Measurements from ENCODE around the gene SFN.
"Not testable (repeated sequence)": the region's sequence is repeated elsewhere in the genome, so short reads cannot be mapped to it uniquely, and the experiment has no call there.

Gene SFN

DNA sequence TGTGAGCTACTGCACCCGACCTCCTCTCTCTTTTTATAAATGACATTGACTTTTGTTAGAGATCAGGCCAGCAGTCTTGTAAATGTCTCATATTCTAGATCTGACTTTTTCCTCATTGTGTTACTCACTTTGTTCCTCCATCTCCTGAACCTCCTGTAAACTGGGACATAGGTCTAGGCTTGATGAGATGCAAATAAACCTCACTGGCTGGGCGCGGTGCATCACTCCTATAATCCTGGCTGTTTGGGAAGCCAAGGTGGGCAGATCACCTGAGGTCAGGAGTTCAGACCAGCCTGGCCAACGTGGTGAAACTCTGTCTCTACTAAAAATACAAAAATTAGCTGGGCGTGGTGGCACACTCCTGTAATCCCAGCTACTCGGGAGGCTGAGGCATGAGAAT, 15.1 kb upstream of the SFN start:
- H3K36me3 ChIP-seq (ENCODE audit: insufficient read depth, low read length) = peaks cover 46% of the 10 kb centered on the region
- H3K4me1 ChIP-seq (ENCODE audit: control insufficient read depth, insufficient read depth, low read length) = peaks cover 22% of the 10 kb centered on the region
- not testable (repeated sequence) for H3K9ac ChIP-seq (ENCODE audit: low read depth, low read length); H3K4me3 ChIP-seq (ENCODE audit: low read length); H3K4me2 ChIP-seq (ENCODE audit: low read length); H3K27me3 ChIP-seq (ENCODE audit: control insufficient read depth, insufficient read depth, low read length); H3K9me3 ChIP-seq (replicated peaks; ENCODE audit: low read length)

DNA sequence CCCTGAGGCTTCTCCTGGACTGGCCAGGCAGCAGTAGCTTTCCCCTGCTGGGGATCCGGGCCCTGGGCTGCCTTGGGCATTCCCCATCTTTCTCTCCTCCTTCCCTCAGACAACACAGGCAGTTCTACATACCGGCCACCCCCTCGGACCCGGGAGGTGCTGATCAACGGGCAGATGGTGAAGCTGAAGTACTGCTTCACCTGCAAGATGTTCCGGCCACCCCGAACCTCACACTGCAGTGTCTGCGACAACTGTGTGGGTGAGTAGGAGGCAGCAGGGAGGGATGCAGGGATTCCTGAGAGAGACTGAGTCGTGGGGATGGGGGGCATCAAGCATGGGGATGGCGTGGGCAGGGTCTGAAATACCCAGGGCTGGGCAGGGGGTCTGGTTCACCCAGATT, 14.4 kb upstream of the SFN start:
- H3K4me1 ChIP-seq (ENCODE audit: control insufficient read depth, insufficient read depth, low read length) = peaks cover 27% of the 10 kb centered on the region
- no peak overlapping the region for H3K4me3 ChIP-seq (ENCODE audit: low read length)
- H3K36me3 ChIP-seq (ENCODE audit: insufficient read depth, low read length) = peaks cover 49% of the 10 kb centered on the region
- no peaks in the 10 kb centered on the region for H3K9me3 ChIP-seq (replicated peaks; ENCODE audit: low read length)
- H3K9ac ChIP-seq (ENCODE audit: low read depth, low read length) = peak overlapping the region; percentile 69
- H3K27me3 ChIP-seq (ENCODE audit: control insufficient read depth, insufficient read depth, low read length) = no peaks in the 10 kb centered on the region
- peak overlapping the region; percentile 42 for H3K4me2 ChIP-seq (ENCODE audit: low read length)

DNA sequence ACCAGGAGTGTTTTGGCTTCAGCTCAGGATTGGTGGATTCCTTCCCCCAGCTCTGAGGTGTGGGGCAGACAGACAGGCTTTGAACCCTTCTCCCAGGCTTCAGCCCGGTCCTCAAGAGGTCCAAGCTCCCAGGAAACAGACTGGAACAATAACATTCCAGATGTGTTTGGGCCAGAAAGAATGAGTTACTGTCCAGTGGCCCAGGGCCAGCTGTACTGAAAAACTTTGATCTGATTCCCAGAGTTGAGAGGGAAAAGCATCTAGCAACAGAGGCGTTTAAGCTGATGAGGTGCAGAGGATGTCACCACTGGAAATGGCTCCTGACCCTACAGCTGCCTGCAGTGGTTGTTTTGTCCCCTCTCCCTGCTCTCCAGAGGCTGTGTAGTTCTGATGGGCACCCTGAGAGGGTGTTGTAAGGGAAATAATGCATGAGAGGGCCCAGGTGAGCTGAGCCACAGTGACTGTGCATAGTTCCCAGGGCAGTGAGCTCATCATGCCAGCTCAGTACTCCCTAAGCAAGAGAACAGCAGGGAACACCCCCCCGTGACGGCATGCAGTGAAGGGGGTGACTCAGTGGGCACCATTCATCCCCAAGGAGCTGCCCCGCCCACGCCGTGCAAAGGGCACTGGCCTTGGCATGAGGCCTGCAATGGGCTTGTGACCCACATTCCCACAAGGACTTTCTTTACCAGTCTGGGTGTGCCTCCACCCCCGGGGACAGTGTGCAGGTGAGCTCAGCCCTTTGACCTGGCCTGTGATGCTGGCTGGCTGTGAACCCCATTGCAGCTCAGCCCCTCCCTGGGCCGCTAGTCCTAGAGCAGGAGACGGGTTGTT, 13.8 kb upstream of the SFN start:
- Histone ChIP-seq H3K27me3 (ENCODE audit: control insufficient read depth, insufficient read depth, low read length) (no peaks in the 10 kb centered on the region), H3K36me3 (ENCODE audit: insufficient read depth, low read length) (peaks cover 56% of the 10 kb centered on the region), H3K9me3 (replicated peaks; ENCODE audit: low read length) (no peaks in the 10 kb centered on the region), H3K4me3 (ENCODE audit: low read length) (no peak overlapping the region), H3K9ac (ENCODE audit: low read depth, low read length) (peak overlapping the region; percentile 69), H3K4me1 (ENCODE audit: control insufficient read depth, insufficient read depth, low read length) (peaks cover 27% of the 10 kb centered on the region), H3K4me2 (ENCODE audit: low read length) (peak overlapping the region; percentile 42)

DNA sequence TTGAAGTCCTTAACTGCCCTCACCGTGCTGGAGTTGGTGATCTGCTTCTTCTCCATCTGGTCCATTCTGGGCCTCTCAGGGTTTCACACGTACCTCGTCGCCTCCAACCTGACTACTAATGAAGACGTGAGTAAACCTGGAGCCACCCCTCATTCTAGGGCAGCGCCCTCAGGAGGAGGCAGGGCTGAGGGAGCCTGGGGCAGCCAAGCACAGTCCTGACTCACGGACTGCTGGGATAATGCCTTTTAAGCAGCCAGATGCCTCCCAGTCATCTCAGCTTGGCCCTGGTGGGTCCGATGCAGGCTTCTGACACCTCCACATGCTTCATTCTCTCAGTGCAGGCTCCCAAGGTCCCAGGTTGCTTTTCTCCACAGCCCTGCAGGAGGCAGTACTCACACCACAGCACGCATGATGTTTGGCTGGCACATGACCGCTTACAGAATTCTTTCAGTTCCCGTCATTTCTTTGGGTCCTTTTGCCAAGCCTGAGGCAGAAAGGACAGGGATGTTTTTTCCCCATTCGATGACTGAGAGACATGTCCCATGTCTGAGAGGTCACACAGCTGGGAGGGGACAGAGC, 11.8 kb upstream of the SFN start:
- H3K36me3 ChIP-seq (ENCODE audit: insufficient read depth, low read length) = peaks cover 69% of the 10 kb centered on the region
- H3K4me3 ChIP-seq (ENCODE audit: low read length) = no peak overlapping the region
- H3K4me2 ChIP-seq (ENCODE audit: low read length) = no peak overlapping the region
- H3K9me3 ChIP-seq (replicated peaks; ENCODE audit: low read length) = no peaks in the 10 kb centered on the region
- H3K27me3 ChIP-seq (ENCODE audit: control insufficient read depth, insufficient read depth, low read length) = no peaks in the 10 kb centered on the region
- peaks cover 27% of the 10 kb centered on the region for H3K4me1 ChIP-seq (ENCODE audit: control insufficient read depth, insufficient read depth, low read length)
- no peak overlapping the region for H3K9ac ChIP-seq (ENCODE audit: low read depth, low read length)

DNA sequence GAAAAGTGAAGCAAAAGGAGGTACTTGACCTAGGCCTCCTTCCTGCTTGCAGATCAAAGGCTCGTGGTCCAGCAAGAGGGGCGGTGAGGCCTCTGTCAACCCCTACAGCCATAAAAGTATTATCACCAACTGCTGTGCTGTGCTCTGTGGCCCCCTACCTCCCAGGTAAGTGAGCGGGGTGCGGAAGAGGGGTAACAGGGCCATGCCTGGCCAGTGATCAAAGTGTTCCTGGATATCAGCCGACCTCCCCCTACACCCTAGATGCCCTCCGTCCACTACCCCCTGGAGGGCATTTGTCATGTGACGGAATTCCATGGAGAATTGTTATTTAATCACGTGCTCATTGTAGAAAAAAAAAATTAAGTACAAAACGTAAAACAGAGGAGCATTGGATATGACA, 10.2 kb upstream of the SFN start:
- no peaks in the 10 kb centered on the region for H3K9me3 ChIP-seq (replicated peaks; ENCODE audit: low read length)
- no peak overlapping the region for H3K9ac ChIP-seq (ENCODE audit: low read depth, low read length)
- H3K36me3 ChIP-seq (ENCODE audit: insufficient read depth, low read length) = peaks cover 64% of the 10 kb centered on the region
- H3K4me2 ChIP-seq (ENCODE audit: low read length) = no peak overlapping the region
- H3K4me3 ChIP-seq (ENCODE audit: low read length) = no peak overlapping the region
- H3K27me3 ChIP-seq (ENCODE audit: control insufficient read depth, insufficient read depth, low read length) = no peaks in the 10 kb centered on the region
- H3K4me1 ChIP-seq (ENCODE audit: control insufficient read depth, insufficient read depth, low read length) = peaks cover 27% of the 10 kb centered on the region

DNA sequence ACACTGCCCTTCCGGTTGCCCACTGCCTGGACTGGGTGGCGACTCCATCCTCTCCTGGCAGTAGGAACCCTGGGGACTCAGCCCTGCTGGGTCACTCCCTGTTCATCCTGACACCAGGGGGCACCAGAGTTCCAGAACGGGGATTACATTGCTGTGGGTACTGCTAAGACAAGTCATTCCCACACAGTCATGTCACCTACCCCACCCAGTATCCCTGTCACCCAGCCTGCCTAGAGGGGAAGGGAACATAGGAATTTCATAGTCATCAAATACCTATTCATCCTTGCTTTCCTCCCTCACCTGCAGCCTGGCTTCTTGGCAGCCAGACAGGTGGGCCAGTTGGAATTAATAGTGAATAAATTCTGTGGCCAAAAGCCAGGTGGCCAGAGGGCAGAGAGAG, 9.8 kb upstream of the SFN start:
- peaks cover 63% of the 10 kb centered on the region for H3K36me3 ChIP-seq (ENCODE audit: insufficient read depth, low read length)
- peaks cover 25% of the 10 kb centered on the region for H3K4me1 ChIP-seq (ENCODE audit: control insufficient read depth, insufficient read depth, low read length)
- no peaks in the 10 kb centered on the region for H3K27me3 ChIP-seq (ENCODE audit: control insufficient read depth, insufficient read depth, low read length)
- H3K4me2 ChIP-seq (ENCODE audit: low read length) = no peak overlapping the region
- H3K4me3 ChIP-seq (ENCODE audit: low read length) = no peak overlapping the region
- no peak overlapping the region for H3K9ac ChIP-seq (ENCODE audit: low read depth, low read length)
- no peaks in the 10 kb centered on the region for H3K9me3 ChIP-seq (replicated peaks; ENCODE audit: low read length)

DNA sequence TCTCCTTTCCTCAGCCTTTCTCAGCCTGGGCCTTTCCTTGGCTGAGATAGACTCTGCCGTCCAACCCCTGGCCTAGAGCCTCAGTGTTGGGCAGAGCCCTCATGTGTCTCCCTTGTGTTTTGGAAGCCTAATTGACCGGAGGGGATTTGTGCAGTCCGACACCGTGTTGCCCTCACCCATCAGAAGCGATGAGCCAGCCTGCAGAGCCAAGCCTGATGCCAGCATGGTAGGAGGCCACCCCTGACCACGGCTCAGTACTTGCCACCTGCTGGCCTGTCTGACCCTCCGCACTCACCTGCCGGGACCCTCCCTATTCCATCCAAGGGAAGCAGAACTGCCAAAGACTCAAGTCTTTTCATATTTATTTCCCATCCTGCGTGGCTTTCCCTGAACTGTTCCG, 9.3 kb upstream of the SFN start:
- H3K36me3 ChIP-seq (ENCODE audit: insufficient read depth, low read length) = peaks cover 61% of the 10 kb centered on the region
- H3K4me1 ChIP-seq (ENCODE audit: control insufficient read depth, insufficient read depth, low read length) = peaks cover 20% of the 10 kb centered on the region
- no peak overlapping the region for H3K9ac ChIP-seq (ENCODE audit: low read depth, low read length)
- no peak overlapping the region for H3K4me3 ChIP-seq (ENCODE audit: low read length)
- H3K9me3 ChIP-seq (replicated peaks; ENCODE audit: low read length) = no peaks in the 10 kb centered on the region
- H3K4me2 ChIP-seq (ENCODE audit: low read length) = no peak overlapping the region
- H3K27me3 ChIP-seq (ENCODE audit: control insufficient read depth, insufficient read depth, low read length) = no peaks in the 10 kb centered on the region

DNA sequence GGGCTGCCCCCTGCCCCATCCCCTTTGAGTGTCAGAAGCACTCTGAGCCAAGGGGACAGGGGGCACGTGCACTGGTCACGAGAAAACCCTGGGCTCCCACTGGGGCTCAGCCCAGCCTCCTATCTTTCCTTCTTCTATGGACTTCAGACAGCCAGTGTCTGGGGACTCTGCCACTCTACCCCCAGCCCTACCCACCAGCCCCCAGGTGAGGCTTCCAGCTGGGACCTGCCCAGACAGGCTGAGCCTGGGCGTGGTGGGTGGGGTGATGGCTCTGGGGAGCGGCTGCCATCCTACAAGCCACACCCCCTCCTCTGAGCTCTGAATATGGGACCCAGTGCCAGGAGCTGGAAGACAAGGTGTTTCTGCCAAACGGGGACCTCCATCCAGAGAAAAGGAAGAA, 8.0 kb upstream of the SFN start:
- Histone ChIP-seq H3K4me3 (ENCODE audit: low read length) (no peak overlapping the region), H3K9me3 (replicated peaks; ENCODE audit: low read length) (no peaks in the 10 kb centered on the region), H3K9ac (ENCODE audit: low read depth, low read length) (no peak overlapping the region), H3K36me3 (ENCODE audit: insufficient read depth, low read length) (peaks cover 55% of the 10 kb centered on the region), H3K27me3 (ENCODE audit: control insufficient read depth, insufficient read depth, low read length) (no peaks in the 10 kb centered on the region), H3K4me1 (ENCODE audit: control insufficient read depth, insufficient read depth, low read length) (peaks cover 8% of the 10 kb centered on the region), H3K4me2 (ENCODE audit: low read length) (no peak overlapping the region)

DNA sequence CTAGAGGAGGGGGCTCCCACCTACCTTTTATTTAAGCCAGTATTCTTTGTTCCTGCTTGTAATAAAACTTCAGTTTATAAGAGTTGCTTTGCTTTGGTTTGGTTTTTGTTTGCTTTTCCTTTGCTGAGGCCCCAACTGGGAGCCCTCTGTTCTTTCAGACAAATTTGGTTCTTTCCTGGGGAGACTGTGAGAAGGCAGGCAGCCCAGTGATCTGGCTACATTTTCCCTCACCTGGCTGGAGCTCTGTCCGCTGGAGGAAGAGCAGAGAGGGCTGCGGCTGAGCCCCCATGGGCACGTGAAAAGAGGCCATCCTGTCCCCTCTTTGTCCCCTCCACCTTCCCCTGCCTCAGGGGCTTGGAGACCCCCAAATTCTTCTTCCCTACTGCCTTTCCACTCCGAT, 7.3 kb upstream of the SFN start:
- no peak overlapping the region for H3K9ac ChIP-seq (ENCODE audit: low read depth, low read length)
- H3K9me3 ChIP-seq (replicated peaks; ENCODE audit: low read length) = no peaks in the 10 kb centered on the region
- no peak overlapping the region for H3K4me2 ChIP-seq (ENCODE audit: low read length)
- no peaks in the 10 kb centered on the region for H3K27me3 ChIP-seq (ENCODE audit: control insufficient read depth, insufficient read depth, low read length)
- H3K4me1 ChIP-seq (ENCODE audit: control insufficient read depth, insufficient read depth, low read length) = peaks cover 6% of the 10 kb centered on the region
- no peak overlapping the region for H3K4me3 ChIP-seq (ENCODE audit: low read length)
- H3K36me3 ChIP-seq (ENCODE audit: insufficient read depth, low read length) = peaks cover 47% of the 10 kb centered on the region

DNA sequence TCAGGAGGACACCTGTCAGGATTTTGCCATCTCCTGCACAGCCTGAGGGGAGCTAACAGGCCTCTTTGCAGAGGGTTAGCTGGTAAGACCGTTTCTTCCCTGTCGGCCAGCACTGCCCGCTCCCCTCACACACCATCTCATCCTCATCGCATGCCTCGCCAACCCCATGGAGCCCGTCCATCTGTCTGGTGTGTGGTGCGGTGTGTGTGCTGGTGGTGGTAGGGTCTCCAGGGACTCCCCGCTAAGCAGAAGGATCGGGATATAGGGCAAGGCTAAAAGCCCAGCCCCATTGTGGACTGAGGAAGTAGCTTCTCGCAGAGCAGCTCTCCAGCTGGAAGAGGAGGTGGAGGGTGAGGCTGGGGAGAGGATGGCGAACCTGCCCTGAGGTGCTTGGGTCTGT, 6.8 kb upstream of the SFN start:
- H3K9ac ChIP-seq (ENCODE audit: low read depth, low read length) = no peak overlapping the region
- no peak overlapping the region for H3K4me3 ChIP-seq (ENCODE audit: low read length)
- no peaks in the 10 kb centered on the region for H3K27me3 ChIP-seq (ENCODE audit: control insufficient read depth, insufficient read depth, low read length)
- H3K4me2 ChIP-seq (ENCODE audit: low read length) = no peak overlapping the region
- peaks cover 6% of the 10 kb centered on the region for H3K4me1 ChIP-seq (ENCODE audit: control insufficient read depth, insufficient read depth, low read length)
- no peaks in the 10 kb centered on the region for H3K9me3 ChIP-seq (replicated peaks; ENCODE audit: low read length)
- H3K36me3 ChIP-seq (ENCODE audit: insufficient read depth, low read length) = peaks cover 42% of the 10 kb centered on the region

DNA sequence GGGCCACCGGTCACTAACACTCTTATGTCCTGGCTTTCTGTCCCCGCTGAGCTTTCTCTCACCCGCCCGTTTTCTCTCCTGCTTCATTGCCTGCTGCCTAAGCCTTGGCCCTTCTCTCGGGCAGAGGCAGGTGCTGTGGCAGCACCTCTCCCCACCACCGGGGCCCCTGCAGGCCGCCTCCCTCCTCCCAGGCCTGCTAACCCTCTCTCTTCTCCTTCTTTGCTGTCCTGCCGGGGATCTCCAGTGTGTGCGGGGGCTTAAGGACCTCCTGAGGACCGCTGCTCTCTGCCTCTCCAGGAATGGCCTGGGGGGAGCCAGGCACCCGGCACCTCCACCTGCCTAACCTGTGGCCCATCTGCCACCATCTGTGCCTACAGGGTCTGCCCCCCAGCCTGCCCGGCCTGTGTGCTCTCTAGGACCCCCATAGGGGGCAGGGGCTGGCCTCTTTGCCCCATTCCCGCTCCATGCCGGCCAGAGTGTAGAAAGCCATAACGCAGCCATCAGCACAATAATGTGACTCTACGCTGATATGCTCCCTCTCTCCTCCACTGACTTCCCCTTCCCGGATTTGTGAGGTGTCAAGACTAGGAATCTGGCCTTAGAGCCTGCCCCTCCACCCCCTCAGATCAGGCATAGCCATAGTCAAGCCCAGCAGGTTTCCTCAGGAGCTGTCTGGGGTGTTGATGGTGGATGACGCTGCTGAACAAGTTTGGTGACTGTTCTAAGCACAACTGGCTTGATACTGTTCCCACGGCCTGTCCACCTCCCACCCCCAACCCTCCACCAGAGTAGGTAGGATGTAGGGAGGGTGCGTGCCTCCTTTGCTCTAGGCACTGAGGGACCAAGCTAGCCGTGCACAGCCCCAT, 6.1 kb upstream of the SFN start:
- Histone ChIP-seq H3K4me1 (ENCODE audit: control insufficient read depth, insufficient read depth, low read length) (peaks cover 6% of the 10 kb centered on the region), H3K9me3 (replicated peaks; ENCODE audit: low read length) (no peaks in the 10 kb centered on the region), H3K4me2 (ENCODE audit: low read length) (no peak overlapping the region), H3K36me3 (ENCODE audit: insufficient read depth, low read length) (peaks cover 35% of the 10 kb centered on the region), H3K27me3 (ENCODE audit: control insufficient read depth, insufficient read depth, low read length) (no peaks in the 10 kb centered on the region), H3K9ac (ENCODE audit: low read depth, low read length) (no peak overlapping the region), H3K4me3 (ENCODE audit: low read length) (no peak overlapping the region)

All from skeletal muscle satellite cell (primary cell).